Large intestine (tissue), 3 donors: ENCODE measurements around the gene OCEL1. TPM values are rescaled to one million over a fixed set of nuclear protein-coding genes. Genes with fewer than 3 reads are reported as not detected.
A peak's percentile ranks its signal among the peaks of the same experiment; 100 is the strongest.

Experiments
- DNase-seq, 2 donors: peaks; one replicate each; pipeline versions ENCODE4 v3.0.0 to v3.0.0-alpha.2; 2013
- H3K27ac ChIP-seq: one replicate; pipeline ENCODE4 v1.5.1; 2013; ENCODE audit warnings: low read length
- H3K27me3 ChIP-seq: 2 replicates; pipeline ENCODE4 v1.6.1; 2013; ENCODE audit warnings: low read length; ENCODE audit not compliant: control insufficient read depth, insufficient read depth
- H3K36me3 ChIP-seq: 2 replicates; pipeline ENCODE4 v1.6.1; 2013; ENCODE audit warnings: low read length; ENCODE audit not compliant: control insufficient read depth, insufficient read depth
- H3K4me1 ChIP-seq: one replicate; pipeline ENCODE4 v1.6.1; 2013; ENCODE audit warnings: low read length; ENCODE audit not compliant: control insufficient read depth, insufficient read depth
- H3K4me3 ChIP-seq: one replicate; pipeline ENCODE4 v1.5.1; 2013; ENCODE audit warnings: low read length
- H3K9me3 ChIP-seq: one replicate; pipeline ENCODE4 v1.6.1; 2013; ENCODE audit warnings: mild to moderate bottlenecking, low read depth, low read length, moderate library complexity; ENCODE audit not compliant: control insufficient read depth
- WGBS: methylation state at CpG from one replicate; pipeline ENCODE4 v1.1.5; 2013; ENCODE audit warnings: low lambda C conversion rate; ENCODE audit not compliant: insufficient coverage; 5-methylcytosine and 5-hydroxymethylcytosine counted together
- polyA plus RNA-seq: library from polyadenylated mRNA; unstranded; fragments of 120-200 nt; gene quantifications from one replicate; pipeline ENCODE4 v1.2.1, GENCODE V29; 2013

OCEL1 gene
- polyA plus RNA-seq, 1 donor: 33.0 TPM

DNA sequence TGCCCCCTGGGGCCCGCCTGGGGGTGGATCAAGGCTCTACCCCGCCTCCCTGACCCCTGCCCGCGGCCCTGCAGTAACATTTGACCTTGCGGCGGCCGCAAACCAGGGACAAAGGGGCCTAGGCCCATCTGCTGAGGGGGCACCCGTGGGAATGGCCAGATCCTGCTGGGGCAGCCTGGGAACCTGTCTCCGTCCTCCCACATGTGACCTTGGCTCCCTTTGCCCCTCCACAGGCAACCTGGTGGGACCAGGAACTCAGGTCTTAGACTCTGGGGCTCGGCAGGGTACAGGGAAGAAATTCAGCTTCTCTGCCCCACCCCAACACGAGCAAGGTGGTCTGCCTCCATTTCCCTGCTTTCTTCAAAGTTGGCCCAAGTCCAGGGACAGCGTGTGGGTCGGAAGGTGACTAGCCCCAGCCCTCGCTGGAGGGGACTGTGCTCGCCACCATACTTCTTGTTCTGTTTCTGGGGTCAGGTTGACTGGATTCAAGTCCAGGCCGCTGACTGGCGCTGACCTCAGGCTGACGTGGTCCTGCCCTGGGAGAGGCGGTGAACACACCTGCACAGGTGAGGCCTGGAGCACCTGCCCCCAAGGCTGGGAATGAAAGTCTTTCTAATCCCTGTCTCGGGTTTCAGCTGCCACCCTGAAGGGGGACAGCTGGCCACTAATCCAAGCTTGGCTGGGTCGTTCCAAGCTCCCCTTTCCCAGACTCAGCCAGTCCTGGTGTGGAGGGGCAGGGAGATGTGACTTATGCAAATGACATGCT lies 22.2 kb downstream of the OCEL1 start:
- no CpG with 5 or more reads among the region's 21 CpGs for WGBS
- no peak overlapping the region for H3K4me3 ChIP-seq
- peaks cover 31% of the 10 kb centered on the region for H3K4me1 ChIP-seq
- no peaks in the 10 kb centered on the region for H3K9me3 ChIP-seq
- H3K27ac ChIP-seq: peak overlapping the region; percentile 92
- no peaks in the 10 kb centered on the region for H3K36me3 ChIP-seq
- peak in 1 of 2 donors; percentile 82 for DNase-seq
- H3K27me3 ChIP-seq: no peaks in the 10 kb centered on the region

DNA sequence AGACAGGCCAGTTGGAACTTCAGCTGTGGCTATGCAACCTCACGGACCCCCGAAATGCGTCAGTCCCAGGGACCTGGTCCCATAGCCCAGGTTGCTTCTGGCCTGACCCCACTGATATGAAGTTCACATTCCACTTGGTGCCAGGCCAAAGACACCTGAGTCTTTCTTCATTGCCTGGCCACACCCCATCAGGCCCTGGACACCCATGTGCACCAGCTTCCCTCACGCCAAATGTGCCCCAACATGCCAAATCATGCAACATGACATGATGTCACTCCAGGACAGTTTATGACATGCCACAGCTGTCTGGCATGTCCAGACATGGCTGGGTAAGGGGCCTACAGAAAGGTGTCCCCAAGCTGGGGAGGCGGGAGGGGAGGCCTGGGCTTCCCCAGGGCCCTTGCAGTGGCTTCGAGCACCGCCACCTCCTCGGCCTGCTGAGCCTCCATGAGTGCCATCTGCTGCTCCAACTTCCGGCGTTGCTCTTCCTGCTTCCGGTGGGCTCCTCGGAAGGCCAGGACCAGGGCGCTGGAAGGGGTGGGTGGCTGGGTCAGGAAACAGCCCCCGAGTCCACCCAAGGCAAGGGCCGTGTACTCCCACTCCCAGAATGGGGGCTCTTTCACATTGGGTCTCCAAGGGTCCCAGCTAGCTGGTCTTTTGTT lies 24.0 kb downstream of the OCEL1 start:
- Histone ChIP-seq H3K4me1 (peaks cover 31% of the 10 kb centered on the region), H3K27me3 (no peaks in the 10 kb centered on the region), H3K9me3 (no peaks in the 10 kb centered on the region), H3K4me3 (no peak overlapping the region), H3K27ac (no peak overlapping the region), H3K36me3 (no peaks in the 10 kb centered on the region)
- WGBS: no CpG with 5 or more reads among the region's 15 CpGs
- peak in 1 of 2 donors; percentile 36 for DNase-seq

DNA sequence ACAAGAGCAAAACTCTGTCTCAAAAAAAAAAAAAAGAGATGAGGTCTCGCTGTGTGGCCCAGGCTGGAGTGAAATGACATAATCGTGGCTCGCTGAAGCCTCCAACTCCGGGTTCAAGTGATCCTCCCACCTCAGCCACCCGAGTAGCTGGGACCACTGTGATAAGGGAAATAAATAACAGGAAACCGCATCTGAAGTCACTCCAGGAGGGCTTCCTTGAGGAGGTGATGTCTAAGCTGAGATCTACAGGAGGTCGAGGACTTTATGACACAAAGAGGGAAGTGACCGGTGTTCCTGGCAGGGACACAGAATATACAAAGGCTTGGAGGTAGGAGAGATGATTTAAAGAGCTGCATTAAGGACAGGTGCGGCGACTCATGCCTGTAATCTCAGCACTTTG lies 28.6 kb downstream of the OCEL1 start:
- Histone ChIP-seq H3K27ac (no peak overlapping the region), H3K9me3 (peaks cover 7% of the 10 kb centered on the region), H3K4me3 (no peak overlapping the region), H3K36me3 (no peaks in the 10 kb centered on the region), H3K4me1 (peaks cover 2% of the 10 kb centered on the region), H3K27me3 (no peaks in the 10 kb centered on the region)
- no peak for DNase-seq
- no CpG with 5 or more reads among the region's 10 CpGs for WGBS

DNA sequence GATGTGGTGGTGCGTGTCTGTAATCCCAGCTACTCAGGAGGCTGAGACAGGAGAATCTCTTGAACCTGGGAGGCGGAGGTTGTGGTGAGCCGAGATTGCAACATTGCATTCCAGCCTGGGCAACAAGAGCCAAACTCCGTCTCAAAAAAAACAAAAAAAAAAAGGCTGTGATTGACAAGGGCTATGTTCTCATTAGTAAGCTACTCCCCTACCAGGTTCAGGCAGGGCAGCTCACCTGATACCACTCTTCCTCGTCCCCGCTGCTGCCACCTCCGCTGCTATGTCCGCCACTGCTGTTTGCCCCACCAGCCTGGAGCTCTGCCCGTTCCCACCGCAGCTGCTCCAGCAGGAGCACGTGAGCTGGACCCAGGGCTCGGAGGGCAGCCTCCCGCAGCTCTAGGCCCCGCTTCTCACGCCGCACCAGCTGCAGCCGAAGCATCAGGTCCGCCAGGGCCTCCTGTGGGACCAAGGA lies 29.2 kb downstream of the OCEL1 start:
- DNase-seq: peak in 1 of 2 donors; percentile 16

DNA sequence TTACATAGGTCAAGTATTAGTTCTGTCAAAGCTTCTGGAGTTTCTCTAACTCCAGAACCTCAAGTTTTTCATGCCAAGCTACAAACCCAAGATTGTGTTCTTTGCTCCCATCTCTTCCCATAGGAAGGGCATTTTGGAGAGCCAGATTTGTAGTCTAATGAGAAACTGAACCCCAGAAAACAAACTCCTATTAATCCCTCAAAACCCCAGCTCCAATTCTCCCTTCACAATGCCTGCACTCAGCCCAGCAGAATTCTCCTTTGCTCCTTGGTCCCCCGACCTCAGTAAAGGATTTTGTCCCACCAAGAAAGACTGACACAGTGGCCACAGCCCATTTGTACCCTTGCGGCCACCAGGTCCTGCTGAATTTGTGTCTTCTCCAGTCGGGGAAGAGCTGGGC lies 30.1 kb downstream of the OCEL1 start:
- Histone ChIP-seq H3K36me3 (no peaks in the 10 kb centered on the region), H3K27me3 (no peaks in the 10 kb centered on the region), H3K9me3 (peaks cover 7% of the 10 kb centered on the region), H3K4me1 (no peaks in the 10 kb centered on the region), H3K4me3 (no peak overlapping the region), H3K27ac (no peak overlapping the region)
- no CpG with 5 or more reads among the region's 3 CpGs for WGBS
- no peak for DNase-seq

More for the DNA sequence above, 29.2 kb downstream of the OCEL1 start:
- WGBS: 73% methylated on average over 2 of the region's 18 CpGs
- Histone ChIP-seq H3K9me3 (peaks cover 7% of the 10 kb centered on the region), H3K4me3 (no peak overlapping the region), H3K4me1 (no peaks in the 10 kb centered on the region), H3K36me3 (no peaks in the 10 kb centered on the region), H3K27me3 (no peaks in the 10 kb centered on the region), H3K27ac (no peak overlapping the region)

DNA sequence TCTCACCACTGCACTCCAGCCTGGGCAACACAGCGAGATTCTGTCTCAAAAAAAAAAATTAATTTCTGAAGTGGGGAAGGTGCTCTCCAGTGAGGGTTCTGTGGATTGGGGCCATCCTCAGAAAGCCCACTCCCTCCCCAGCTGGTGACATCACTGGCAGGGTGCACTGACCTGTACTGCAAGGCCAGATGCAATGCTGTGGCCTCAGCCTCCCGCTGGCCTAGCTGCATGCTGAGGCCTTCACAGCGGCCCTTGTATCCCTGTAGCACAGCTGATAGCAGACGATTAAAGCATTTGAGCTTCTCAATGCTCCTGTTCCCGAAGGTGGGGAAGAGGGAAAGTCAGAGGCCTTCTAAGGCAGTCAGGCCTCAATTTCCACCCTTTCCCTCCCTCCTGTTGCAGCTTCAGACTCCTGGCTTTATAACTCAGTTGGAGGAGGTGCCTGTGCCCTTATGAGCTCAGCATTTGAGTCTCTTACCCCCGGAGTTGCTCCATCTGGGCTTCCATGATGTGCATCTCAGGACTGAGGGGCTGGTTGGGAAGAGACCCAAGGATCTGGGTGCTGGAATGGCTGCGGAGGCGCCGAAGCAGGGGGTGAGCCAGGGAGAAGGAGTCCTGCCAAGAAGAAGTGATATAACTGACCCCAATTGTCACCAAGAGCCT lies 33.2 kb downstream of the OCEL1 start:
- H3K4me1 ChIP-seq: no peaks in the 10 kb centered on the region
- H3K9me3 ChIP-seq: peaks cover 7% of the 10 kb centered on the region
- no peaks in the 10 kb centered on the region for H3K36me3 ChIP-seq
- no peaks in the 10 kb centered on the region for H3K27me3 ChIP-seq
- no CpG with 5 or more reads among the region's 9 CpGs for WGBS
- H3K4me3 ChIP-seq: no peak overlapping the region
- no peak for DNase-seq
- no peak overlapping the region for H3K27ac ChIP-seq

DNA sequence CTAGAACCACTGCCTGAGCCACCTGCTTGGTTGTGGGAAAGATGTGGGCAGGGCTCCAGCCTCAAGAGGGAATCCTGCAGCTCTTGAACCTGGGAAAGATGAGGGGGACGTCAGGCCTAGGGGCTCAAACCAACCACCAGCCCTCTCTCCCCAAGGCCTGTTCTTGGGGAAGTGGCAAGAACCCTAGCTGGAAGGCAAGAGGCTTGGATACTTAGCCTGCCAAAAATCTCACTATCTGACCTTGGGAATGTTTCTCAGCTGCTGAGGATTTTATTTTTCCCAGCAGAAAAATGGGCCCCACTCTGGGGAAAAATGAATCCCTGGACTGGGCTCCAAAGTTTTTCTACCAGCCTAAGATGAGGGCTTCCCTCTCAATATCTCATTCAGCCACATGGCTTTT lies 33.9 kb downstream of the OCEL1 start:
- H3K36me3 ChIP-seq: no peaks in the 10 kb centered on the region
- no peaks in the 10 kb centered on the region for H3K27me3 ChIP-seq
- H3K9me3 ChIP-seq: peaks cover 7% of the 10 kb centered on the region
- no peak for DNase-seq
- no peak overlapping the region for H3K4me3 ChIP-seq
- WGBS: no CpG with 5 or more reads among the region's 1 CpG
- no peaks in the 10 kb centered on the region for H3K4me1 ChIP-seq
- H3K27ac ChIP-seq: no peak overlapping the region

DNA sequence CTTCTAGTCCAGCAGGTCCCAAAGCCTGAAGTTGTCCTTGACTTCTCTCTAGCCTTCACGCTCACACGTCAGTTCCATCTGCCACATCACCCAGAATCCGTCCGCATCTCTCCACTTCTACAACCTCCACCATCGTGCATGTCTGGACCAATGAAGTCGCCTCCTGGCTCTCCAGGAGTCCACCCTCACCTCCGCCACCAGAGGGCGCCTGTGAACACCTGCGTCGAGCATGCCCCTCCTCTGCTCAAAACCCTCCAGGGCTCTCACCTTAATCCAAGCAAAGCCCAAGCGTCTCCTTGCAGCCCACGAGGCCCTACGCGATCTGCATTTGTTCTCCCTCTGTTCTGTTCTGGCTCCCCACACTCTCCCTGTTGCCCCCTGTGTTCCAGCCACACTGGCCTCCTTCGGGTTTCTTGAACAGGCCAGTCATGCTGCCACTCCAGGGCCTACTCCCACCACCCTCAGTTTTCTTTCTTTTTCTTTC lies 34.9 kb downstream of the OCEL1 start:
- Histone ChIP-seq H3K27ac (no peak overlapping the region), H3K9me3 (peaks cover 7% of the 10 kb centered on the region), H3K4me3 (no peak overlapping the region), H3K36me3 (no peaks in the 10 kb centered on the region), H3K27me3 (no peaks in the 10 kb centered on the region), H3K4me1 (no peaks in the 10 kb centered on the region)
- peak; percentile 65 to 80 for DNase-seq
- WGBS: 36% methylated on average over 4 of the region's 15 CpGs

DNA sequence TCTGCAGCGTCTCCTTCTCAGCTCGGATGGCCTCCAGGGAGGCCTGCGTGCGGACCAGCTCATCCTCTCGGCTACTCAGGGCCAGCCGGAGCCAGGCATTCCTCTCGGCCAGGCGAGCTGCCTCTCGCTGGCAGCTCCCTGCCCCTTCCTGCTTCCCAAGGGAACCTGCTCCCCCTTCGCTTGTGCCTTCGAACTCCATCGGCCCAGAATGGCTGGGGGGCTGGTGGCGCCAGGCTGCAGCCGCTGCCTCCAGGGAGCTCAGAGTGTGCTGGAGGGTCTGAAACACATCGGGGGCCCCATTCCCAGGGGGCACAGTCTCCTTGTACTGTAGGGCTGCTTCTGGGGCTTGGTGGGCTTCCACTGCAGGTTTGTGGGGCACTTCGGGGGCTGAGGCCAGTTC lies 36.5 kb downstream of the OCEL1 start:
- WGBS: no CpG with 5 or more reads among the region's 16 CpGs
- Histone ChIP-seq H3K9me3 (peaks cover 7% of the 10 kb centered on the region), H3K4me3 (no peak overlapping the region), H3K4me1 (no peaks in the 10 kb centered on the region), H3K36me3 (no peaks in the 10 kb centered on the region), H3K27me3 (no peaks in the 10 kb centered on the region), H3K27ac (no peak overlapping the region)
- DNase-seq: no peak
